Endometrial microvascular endothelial cells (primary cell): ENCODE measurements around the gene GLT6D1. TPM values are rescaled to one million over a fixed set of nuclear protein-coding genes. Genes with fewer than 3 reads are reported as not detected.

Experiments
- in situ Hi-C: cut with HindIII; loops from 2 replicates; pipeline ENCODE4 v1.10.0; 2017; ENCODE audit warnings: low sequenced_read_pairs, low pct_unique_long_range_greater_than_20kb; ENCODE audit errors: inconsistent ontology term
- total RNA-seq: library from RNA; depleted of rRNA; stranded (reverse); fragments of >200 nt; gene quantifications from one replicate; pipeline ENCODE4 v1.2.3, GENCODE V29; 2015; ENCODE audit errors: inconsistent ontology term

The GLT6D1 gene
- total RNA-seq, 1 donor from 2014 or later = not detected

DNA sequence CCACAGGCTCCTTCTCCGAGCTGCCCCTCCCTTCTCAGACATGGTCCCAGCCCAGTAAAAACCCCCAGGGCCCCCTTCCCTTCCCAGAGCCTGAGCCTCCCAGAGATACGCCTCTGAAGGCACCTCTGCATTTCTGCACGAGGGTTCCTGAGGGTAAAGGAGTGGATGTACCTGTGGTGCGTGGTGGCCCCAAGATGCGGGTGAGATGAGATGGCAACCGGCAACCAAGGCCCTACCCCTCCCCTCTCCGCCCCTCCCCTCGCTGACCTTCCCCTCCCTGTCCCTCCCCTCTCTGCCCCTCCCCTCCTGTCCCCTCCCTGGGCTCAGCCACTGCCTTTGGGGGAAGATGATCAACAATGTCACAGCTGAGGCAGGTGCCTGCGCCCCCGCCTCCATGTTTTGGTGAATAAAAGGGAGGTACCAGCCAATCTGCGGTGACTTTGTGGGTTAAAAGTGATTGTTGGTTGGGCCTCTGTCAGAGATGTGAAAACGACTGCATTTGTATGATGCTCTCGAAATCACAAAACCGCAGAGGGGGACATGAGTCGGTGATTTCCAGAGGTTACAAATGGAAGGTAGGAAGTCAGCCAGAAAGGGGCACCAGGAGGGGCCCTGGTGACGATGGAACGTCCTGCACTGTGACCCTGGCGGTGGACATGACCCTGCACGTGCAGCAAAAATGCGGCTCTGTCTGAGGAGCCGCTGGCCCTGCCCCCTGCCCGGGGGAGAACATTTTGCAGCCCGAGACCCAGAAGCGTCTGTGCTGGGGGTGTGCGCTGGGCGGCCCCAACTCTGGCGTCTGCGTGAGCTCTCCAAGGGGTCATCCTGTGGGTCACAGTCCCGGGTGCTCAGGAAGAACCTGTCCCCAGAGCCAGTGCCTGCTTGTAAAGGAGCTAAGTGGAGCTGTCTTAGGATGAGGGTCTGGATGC, 27.5 kb upstream of the GLT6D1 start:
- in situ Hi-C loops = no loop called here

DNA sequence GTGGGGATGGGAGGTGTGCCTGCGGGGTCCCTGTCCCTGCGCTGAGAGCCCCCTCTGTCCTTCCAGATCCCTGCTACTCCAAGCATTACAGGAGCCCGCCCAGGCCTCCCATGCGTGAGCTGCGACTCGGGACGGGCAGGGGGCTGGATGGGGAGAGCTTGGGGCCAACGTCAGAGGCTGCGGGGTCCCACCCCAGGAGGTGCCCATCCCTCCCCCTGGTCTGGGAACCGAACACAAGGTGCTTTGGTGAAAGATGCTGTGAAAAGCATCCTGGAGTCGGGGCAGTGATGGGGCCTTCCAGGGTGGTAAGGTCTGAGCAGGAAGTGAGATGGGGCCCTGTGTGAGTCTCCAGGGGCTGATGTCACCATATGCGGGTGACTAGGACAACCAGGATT, 26.5 kb upstream of the GLT6D1 start:
- in situ Hi-C loops = no loop called here

DNA sequence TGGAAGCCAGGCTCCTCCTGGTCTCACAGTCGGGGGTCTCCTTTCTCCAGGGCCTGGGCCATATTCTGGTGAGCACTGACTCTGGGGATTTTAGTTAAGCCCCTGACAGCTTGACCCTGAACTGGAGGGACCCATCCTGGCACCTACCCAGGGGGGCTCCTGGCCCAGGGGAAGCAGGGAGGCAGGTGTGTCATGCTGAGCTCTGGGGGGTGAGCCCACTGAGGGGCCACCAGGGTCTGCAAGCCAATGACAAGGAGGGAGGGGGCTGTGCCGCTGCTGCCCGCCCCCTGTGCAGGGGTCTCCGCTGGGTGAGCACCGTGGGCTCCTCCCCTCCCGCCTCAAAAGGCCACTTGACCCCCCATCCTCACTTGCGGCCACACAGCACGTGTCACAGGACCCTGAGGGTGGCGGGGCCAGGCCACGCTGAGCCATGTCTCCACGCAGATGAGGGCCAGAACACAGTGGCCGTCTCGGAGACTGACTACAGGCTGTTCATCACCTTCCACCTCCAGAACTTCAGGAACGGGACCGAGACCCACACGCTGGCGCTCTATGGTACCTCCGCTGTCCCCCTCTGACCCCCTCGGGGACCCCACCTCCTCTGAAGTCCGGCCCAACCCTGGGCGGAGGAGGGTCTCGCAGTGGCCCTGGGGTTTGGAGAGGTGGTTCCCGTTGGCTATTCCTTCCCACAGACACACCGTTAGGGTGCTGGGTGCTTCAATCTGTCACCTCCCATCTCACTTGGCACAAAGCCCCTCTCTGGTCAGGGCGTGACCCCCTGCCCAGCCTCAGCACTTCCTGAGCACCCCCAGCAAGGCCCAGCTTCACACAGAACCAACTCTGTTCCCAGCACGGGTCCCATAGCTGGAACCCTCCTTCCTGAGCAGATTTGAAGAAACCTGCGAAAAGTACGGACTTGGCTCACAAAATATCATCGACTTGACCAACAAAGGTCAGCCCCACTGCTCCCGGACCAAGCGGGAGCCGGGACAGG, 25.8 kb upstream of the GLT6D1 start:
- in situ Hi-C loops = no loop called here

DNA sequence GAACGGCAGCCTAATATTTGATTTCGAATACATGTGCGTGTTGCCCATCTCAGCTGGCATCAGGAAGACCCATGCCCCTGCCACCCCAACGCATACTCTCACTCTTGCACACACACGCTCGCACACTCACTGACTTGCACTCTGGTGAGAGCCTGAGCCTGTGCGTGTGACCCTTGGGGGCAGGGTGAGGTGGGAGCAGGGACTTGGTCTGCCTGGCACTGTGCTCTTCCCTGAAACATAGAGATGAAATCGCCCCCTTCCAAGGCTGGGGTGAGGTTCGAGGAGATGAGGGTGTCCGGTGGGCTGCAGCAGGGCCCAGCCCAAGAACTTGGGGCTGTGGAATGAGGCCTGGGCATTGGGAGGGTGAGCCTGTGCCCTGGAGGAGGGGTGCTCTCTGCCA, 24.9 kb upstream of the GLT6D1 start:
- in situ Hi-C loops = no loop called here

DNA sequence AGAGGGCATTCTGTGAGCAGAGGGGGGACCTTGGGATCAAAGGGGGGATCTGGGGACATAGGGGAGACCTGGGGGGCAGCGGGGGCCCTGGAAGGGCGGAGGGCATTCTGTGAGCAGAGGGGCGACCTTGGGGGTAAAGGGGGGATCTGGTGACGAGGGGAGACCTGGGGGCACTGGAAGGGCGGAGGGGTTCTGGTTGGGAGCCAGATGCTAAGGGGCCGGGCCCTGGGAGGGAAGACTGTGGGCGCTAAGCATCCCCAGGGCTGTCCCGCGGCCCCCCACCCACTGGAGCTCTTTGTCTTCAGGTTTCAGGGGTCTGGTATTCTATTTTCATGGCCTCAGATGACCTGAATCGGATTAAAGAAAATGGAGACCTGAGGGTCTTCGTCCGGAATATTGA, 24.5 kb upstream of the GLT6D1 start:
- in situ Hi-C loops = no loop called here

DNA sequence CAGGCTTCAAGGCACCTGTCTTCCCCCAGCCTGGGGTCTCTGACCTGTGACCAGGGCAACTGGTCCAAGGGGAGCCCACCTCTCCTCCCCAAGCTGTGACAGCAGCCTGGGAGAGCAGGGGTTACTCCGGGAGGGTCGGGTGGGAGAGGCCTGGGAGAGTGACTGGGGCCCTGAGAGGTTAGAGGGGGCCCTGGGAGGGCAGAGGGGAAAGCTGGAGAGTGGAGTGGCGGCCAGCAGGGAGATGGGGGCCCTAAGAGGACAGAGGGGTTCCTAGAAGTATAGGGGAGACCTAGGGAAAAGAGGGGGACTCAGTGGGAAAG, 24.1 kb upstream of the GLT6D1 start:
- in situ Hi-C loops = no loop called here

DNA sequence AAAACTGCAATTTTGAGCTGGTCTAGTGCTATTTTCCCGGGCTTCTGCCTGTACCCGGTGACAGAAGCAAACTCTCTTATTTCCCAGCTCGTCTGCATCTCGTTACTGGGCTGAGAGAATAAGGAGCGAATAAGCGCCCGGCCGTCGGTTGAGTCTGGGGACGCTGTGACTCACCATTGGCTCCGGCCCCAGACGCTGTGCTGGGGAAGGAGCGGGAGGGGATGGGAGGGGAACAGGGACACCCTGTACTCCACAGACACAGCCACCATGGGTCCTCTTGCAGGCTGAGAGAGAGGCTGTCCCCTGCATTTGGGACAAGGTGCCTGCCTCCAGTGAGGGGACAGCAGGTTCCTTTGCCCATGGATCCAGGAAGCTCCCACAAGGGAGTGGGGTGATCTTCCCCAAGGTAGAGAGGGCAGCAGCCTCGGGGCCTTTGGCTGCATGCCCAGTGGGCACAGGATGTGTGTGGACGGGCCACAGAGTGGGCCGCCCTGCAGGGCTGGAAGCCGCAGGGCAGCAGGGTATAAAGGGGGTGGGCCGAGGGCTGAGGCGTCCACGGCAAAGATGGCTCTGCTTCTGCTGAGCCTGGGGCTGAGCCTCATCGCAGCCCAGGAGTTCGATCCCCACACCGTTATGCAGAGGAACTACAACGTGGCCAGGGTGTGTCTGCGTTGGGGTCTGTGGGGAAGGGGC, 23.6 kb upstream of the GLT6D1 start, which contains the start of gene LCN9:
Gene LCN9, plus strand, starts transcription at position 552 of the 693 bp plus-strand sequence. Its CDS starts 13 bp downstream, at position 565.
- in situ Hi-C loops = no loop called here

DNA sequence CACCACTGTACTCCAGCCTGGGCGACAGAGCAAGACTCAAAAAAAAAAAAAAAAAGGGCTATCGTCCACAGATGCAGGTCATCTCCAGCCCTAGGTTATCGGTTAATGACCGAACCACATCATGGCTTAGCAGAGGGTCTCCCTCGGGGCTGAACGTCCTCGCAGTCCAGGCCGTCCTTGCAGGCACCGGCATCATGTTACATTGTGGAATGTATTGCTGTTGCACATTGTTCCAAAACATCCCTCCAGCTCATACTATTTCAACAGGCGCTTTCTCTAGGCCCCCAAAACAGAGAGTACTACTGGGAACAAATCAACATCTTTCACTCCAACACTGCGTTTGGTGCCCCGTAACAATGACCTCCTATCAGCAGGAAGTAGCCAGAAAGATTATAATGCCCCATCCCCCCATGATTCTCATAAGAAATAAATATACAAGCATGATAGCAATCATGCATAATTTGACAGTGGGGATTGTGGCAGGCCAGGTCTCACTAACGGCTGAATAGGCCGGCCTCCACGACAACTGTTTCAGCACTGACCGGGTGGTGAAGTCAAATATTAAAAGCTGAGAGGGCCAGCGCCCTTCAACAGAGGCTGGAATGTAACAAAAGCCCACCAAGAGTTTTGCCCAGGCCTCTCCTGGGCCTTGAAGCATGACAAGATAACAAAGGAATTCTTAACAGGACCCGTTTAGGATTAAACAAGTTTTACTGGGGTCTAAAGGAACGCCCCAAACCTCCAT, 22.6 kb upstream of the GLT6D1 start:
- in situ Hi-C loops = no loop called here

DNA sequence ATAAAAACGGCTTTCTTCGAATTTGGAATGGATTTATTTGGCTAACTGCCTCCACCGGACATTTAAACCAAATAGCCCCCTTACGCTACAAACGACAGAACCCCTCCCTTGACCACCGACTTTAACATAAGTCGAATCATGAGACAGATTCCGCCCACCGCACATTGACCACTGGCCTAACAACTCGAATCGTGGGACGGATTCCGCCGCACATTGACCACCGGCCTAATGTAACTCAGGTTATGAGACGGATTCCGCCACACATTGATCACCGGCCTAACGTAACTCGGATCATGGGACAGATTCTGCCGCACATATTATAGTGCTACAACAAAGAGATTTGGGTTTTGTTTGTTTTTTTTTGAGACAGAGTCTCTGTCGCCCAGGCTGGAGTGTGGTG, 21.1 kb upstream of the GLT6D1 start:
- in situ Hi-C loops = no loop called here

DNA sequence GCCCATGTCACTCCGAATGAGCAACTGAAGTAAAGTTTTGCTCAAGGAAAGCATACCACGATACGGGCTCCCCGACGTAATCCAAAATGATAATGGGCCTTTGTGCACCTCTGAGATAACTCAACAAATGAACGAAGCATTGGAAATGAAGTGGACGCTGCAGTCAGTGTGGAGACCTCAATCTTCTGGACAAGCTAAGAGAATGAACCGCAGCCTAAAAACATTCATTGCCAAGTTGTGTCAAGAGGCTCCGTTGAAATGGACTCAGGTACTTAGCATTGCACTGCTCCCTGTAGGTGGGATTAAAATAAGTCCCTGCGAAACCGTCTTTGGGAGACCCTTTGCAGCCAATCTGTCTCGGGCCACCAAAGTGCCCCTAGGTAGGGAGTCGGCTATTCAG, 19.9 kb upstream of the GLT6D1 start:
- in situ Hi-C loops = no loop called here

DNA sequence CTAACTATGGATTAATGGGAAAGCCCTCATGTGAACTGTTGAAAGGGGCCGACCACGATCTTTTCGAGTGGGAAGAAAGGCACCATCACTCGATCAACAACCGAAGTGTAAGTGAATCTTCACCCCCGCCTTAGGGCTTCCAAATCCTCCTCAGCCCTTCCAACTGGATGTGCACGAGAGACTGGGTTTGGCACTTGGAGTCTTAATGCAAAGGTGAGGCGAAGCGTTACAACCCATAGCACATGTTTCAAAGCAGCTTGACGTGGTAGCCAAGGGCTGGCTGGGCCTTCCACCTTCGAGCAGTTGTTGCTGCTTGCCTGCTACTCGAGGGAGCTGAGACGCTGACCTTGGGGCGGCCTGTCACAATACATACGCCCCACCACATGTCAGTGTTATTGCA, 18.1 kb upstream of the GLT6D1 start:
- in situ Hi-C loops = no loop called here

DNA sequence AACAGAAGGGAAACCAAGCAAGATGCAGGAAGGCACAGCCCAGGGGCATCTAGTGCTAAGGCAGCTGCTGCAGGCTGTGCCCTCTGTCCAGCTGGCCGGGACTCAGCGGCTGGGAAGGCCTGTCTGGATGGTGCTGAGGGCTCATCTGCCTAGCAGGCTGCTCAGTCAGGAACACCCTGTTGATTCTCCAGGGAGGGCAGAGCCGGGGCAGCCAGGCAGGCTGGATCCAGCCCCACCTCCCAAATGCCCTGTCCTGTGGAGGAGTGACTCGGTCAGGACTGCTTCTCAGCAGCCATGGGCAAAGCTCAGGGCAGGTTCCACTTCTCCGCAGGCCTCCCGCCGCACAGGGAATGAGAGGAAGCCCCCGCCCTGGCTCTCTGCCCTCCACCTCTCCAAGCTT, 16.0 kb upstream of the GLT6D1 start:
- in situ Hi-C loops = no loop called here

DNA sequence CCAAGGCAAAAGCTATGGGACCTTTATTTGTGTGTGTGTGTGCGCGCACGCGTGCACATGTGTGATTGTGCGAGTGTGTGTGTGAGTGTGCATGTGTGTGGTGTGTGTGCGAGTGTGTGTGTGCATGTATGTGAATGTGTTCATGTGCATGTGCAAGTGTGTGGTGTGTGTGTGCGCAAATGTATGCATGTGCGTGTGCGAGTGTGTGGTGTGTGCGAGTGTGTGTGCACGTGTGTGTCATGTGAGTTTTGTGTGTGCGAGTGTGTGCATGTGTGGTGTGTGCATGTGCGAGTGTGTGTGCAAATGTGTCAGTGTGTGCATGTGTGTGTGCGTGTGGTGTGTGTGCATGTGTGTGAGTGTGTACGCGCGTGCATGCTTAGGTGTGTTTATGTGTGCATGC, 11.1 kb upstream of the GLT6D1 start:
- in situ Hi-C loops = no loop called here

DNA sequence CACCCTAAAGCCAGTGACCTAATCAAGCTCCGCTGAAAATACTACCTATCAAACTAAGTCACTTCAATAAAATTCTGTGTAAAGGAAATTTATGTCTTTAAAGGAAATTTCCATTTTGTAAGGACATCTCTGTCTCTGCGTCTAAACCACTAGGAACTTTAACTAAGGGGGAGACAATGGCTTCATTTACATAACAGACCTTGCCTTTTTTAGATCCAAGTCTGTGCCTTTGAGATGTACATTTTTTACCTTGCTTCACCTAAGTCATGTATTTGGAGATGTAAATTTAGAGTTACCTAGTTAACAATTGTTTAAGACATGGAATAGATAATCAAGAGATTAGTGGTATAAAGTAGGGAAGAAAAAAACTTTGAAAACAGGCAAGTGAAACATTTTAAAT, 10.2 kb upstream of the GLT6D1 start:
- in situ Hi-C loops = no loop called here

DNA sequence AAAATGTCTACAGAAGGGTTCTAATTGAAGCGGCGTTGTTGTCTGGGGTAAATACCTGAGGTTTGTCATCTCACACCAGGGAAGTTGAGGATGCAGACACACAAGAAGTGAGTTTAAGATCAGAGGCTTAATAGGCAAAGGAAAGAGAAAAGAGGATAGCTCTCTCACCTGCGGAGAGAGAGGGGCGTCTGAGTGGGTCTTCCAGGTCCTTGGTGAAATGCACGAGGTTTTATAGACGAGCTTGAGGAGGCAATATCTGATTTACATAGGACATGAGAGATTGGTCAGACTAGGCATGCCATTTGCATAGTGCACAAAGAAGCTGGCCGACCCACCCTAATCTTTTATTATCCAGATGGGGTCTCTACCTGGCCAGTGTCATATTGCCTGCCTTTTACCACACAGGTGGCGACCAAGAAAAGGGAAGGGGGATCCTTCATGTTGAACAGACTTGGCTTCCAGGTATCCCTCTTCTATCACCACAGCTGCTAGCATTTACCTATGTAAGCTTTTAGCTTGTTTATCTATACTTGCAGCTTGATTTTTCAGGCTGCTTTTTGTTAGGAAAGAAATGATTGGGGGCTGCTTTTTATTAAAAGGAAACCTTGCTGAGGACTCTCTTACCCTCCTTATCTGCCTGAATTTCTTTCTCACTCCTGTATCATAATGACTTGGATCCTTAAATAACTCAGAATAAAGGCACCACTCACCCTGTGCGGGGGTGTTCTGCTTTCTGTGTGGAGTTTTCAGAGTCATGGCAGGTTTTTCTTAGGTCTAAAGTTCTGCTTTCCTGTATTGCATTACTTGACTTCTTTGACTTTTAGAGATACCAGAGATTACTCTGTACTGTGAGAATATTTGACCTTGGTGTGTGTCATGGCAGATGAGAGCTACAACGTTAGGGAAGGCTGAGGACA, 9.4 kb upstream of the GLT6D1 start:
- in situ Hi-C loops = no loop called here

DNA sequence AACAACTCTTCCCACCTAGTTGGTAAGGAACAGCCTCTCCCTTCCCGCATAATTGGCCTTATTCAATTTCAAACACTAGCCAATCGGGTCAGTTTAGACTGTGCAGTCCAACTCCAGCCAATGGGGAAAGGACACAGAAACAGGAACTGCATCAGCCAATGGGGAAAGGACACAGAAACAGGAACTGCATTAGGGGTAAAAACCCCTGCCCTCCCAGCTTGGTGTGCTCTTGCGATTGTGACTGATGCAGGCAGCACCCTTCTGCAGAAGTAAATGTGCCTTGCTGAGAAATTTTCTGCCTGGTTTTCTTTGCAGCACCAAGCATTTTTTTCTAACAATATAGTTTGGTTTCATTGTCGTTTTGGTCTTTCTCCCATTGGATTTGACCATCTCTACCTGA, 8.5 kb upstream of the GLT6D1 start:
- in situ Hi-C loops = no loop called here

DNA sequence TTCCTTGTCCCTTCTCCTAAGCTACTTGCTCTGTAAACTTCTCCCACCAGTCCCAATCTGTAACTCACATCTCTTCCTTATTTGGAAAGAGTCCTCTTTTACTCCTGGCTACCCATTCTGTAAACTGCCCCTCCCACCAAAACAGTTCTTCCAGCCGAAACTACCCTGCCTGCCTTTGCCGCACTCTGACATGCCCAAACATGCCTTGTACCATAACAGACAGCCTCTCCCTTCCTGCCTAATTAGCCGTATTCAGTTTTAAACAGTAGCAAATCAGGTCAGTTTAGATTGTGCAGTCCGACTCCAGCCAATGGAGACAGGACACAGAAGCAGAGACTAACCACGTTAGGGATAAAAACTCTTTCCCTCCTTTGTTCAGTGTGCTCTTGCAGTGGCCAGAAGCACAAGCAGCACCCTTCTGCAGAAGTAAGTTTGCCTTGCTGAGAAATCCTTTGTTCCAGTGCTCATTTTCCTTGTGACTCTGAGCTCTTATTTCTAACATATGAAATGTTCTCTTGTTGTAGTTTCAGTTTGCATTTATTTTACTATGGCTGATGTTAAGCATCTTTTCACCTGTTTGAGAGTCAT, 5.4 kb upstream of the GLT6D1 start:
- in situ Hi-C loops = no loop called here
